Epithelial cell of esophagus (primary cell): ENCODE results near the gene TENM4.

Experiments
- DNase-seq: peaks from one replicate; pipeline ENCODE4 v3.0.0; 2010; ENCODE audit warnings: low read depth
- H3K4me3 ChIP-seq: 2 replicates; pipeline ENCODE4 v1.5.1; 2011; ENCODE audit warnings: mild to moderate bottlenecking, low read length, control low read depth
- CTCF ChIP-seq: IDR thresholded peaks from 2 replicates; pipeline ENCODE4 v1.5.1; 2011; ENCODE audit warnings: low read depth, mild to moderate bottlenecking, low read length, control low read depth, inconsistent platforms; ENCODE audit not compliant: insufficient read depth; ENCODE audit errors: missing control alignments

The TENM4 gene

GRCh38 chr11:79049741-79050179, 391.1 kb downstream of the TENM4 start:
- H3K4me3 ChIP-seq, result no peak overlapping the region
- DNase-seq, result no peak
- no peak for TF ChIP-seq CTCF

- no peak for DNase-seq
- TF ChIP-seq CTCF, result no peak
- H3K4me3 ChIP-seq, result no peak overlapping the region
Measured at GRCh38 chr11:79047980-79048379, 392.9 kb downstream of the TENM4 start.

DNA sequence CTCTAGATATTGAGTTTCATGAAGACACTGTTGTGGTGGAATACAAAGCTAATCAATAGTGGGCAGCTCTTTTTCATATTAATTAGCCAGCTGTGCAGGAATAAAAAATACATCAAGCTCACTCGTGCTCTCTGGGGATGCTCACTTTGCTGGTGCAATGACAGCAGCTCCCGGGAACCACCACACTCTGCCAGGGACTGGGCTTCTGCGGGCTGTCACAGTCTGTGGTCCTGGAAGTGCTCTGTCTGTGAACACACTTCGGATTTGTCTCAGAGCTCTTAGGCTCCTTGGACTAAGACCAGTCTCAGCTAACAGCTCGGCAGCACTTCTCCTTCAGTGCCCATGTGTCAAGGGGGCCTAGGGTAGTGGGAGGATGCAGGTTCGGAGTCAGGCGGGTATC, 393.5 kb downstream of the TENM4 start:
- no peak for TF ChIP-seq CTCF
- no peak for DNase-seq

GRCh38 chr11:79046366-79046765, 394.5 kb downstream of the TENM4 start:
- H3K4me3 ChIP-seq, result no peak overlapping the region
- peak; percentile 10 for DNase-seq
- TF ChIP-seq CTCF, result no peak

More for the DNA sequence above, 393.5 kb downstream of the TENM4 start:
- no peak overlapping the region for H3K4me3 ChIP-seq

- no peak overlapping the region for H3K4me3 ChIP-seq
- DNase-seq, result peak; percentile 78
- TF ChIP-seq CTCF, result no peak
Measured at GRCh38 chr11:79045800-79046304, 395.0 kb downstream of the TENM4 start.

DNA sequence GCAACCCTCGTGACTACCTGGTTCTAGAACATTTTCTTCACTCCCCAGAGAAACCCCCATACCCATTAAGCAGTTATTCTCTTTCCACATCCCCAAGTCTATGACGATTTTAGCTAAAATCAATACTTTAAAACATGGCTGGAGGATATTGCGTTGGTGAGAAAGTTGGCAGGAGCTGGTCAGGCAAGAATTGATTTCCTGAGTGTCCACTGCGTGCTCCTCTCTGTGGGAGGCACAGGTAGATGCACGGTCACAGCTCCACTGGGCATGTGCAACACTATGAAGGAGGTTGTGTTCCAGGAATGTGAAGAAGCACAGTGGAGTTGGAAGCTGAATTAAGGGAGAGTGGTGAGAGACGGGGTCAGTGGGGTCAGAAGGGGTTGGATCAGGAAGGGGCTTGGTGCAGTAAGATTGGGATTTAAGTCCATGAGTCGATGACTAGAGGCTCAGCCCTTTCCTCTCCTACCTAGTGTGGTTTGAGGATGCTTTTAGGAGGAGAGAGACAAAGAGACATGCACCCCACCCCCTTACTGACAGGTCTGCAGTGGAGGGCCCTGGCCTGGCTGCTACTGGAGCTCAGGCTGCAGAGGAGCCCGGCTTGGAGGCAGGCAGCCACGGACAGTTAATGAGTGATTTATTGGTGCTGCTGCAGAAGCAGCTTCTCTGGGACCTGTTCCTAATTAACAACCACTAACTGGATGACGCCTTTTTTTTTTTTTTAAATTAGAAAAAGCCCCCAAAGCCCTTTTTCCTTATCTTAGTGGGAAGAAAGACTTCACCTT, 395.6 kb downstream of the TENM4 start:
- TF ChIP-seq CTCF, result no peak
- DNase-seq, result no peak
- H3K4me3 ChIP-seq, result no peak overlapping the region

GRCh38 chr11:79044201-79044600, 396.6 kb downstream of the TENM4 start:
- DNase-seq, result no peak
- no peak for TF ChIP-seq CTCF
- no peak overlapping the region for H3K4me3 ChIP-seq
